Adrenal gland (tissue), 12 donors: ENCODE data around the gene CERS4. TPM values are rescaled to one million over a fixed set of nuclear protein-coding genes. Genes with fewer than 3 reads are reported as not detected.

Source experiments
- DNase-seq, 7 donors: peaks; one replicate each; pipeline ENCODE4 v3.0.0-alpha.2; 2019 to 2020
- H3K27ac ChIP-seq, 5 donors: fragments of 200-600 bp; sonication (generic) in 4 of 5; 1 replicate in 3 of 5; 2 replicates in 2 of 5; pipeline versions ENCODE4 v1.5.1 to v1.8.0; 2016 to 2020; ENCODE audit warnings: mild to moderate bottlenecking in 1 of 5
- H3K27me3 ChIP-seq: fragments of 200-600 bp; 2 replicates; pipeline ENCODE4 v1.8.0; 2021
- H3K36me3 ChIP-seq, 2 donors: fragments of 200-600 bp; replicated peaks in 1 of 2; 1 replicate in 1 of 2; 2 replicates in 1 of 2; pipeline versions ENCODE4 v1.5.1 to v1.8.0; 2018 to 2022
- H3K4me1 ChIP-seq, 2 donors: fragments of 200-600 bp; replicated peaks in 1 of 2; 1 replicate in 1 of 2; 2 replicates in 1 of 2; pipeline versions ENCODE4 v1.5.1 to v1.8.0; 2018 to 2021
- H3K4me3 ChIP-seq, 4 donors: fragments of 200-600 bp; sonication (generic) in 3 of 4; one replicate each; pipeline ENCODE4 v1.5.1; 2016 to 2018
- H3K9me3 ChIP-seq, 3 donors: fragments of 200-600 bp; sonication (generic) in 1 of 3; replicated peaks in 1 of 3; 1 replicate in 2 of 3; 2 replicates in 1 of 3; pipeline versions ENCODE4 v1.5.1 to v1.8.0; 2016 to 2021
- CTCF ChIP-seq, 6 experiments: fragments of 450-650 bp in 4 of 6; fragments of 200-600 bp in 2 of 6; sonication (generic) in 1 of 6; IDR thresholded peaks; 1 replicate in 5 of 6; 2 replicates in 1 of 6; pipeline versions ENCODE4 v1.5.1 to v1.8.0; 2016 to 2021; ENCODE audit warnings: antibody characterized with exemption in 6 of 6, mild to moderate bottlenecking in 2 of 6, moderate library complexity in 1 of 6
- POLR2A ChIP-seq, 2 donors: fragments of 450-650 bp; IDR thresholded peaks; one replicate each; pipeline ENCODE4 v1.6.1; 2017; ENCODE audit warnings: antibody characterized with exemption in 2 of 2, mild to moderate bottlenecking in 2 of 2, moderate library complexity in 1 of 2
- WGBS, 4 donors: extraction: QIAGEN DNeasy Blood & Tissue Kit in 2 of 4; methylation state at CpG; one replicate each; pipeline versions ENCODE4 v1.1.5 to v1.1.7; 2013 to 2017; 5-methylcytosine and 5-hydroxymethylcytosine counted together
- intact Hi-C, 2 donors: fragments of 100-400 bp; cut with DNase I; formaldehyde crosslinking; loops; one replicate each; pipeline versions ENCODE4 v1.14.1 to v1.15.0; 2022 to 2023
- polyA plus RNA-seq, 3 donors: library from polyadenylated mRNA; stranded (reverse); fragments of 200-250 nt in 2 of 3; fragments of 350-450 nt in 1 of 3; fragmentation: Illumina TruSeq in 1 of 3; extraction: RNeasy Lipid Tissue Mini Kit (QIAGEN cat#74804) in 1 of 3; gene quantifications; one replicate each; pipeline ENCODE4 v1.2.3, GENCODE V29; 2013 to 2014
- total RNA-seq, 9 donors: library from RNA; depleted of rRNA in 4 of 9; stranded (reverse); fragments of >200 nt in 4 of 9; fragments of 120-200 nt in 1 of 9; fragmentation: NEBNext Ultra II Directional in 1 of 9; extraction: Animal tissue kit (Norgen Biotek cat#: 25700) in 1 of 9; gene quantifications; one replicate each; pipeline versions ENCODE4 v1.1.0 to v1.2.4, GENCODE V29; 2013 to 2023
- donor health status: healthy with polysubstance abuse.
- donor health status: Bipolar disorder and iron deficiency.
- donor health status: DM: yes; HTN: yes; CAD: no.
- donor health status: DM: no; HTN: no; CAD: no.
- donor health status: DM: no; HTN: no; CAD: no.
- donor health status: DM: yes; HTN: yes; CAD: no.

The CERS4 gene
- total and polyA plus RNA-seq, 12 donors, result 5.5 to 64.4 (median 30.2) TPM

DNA sequence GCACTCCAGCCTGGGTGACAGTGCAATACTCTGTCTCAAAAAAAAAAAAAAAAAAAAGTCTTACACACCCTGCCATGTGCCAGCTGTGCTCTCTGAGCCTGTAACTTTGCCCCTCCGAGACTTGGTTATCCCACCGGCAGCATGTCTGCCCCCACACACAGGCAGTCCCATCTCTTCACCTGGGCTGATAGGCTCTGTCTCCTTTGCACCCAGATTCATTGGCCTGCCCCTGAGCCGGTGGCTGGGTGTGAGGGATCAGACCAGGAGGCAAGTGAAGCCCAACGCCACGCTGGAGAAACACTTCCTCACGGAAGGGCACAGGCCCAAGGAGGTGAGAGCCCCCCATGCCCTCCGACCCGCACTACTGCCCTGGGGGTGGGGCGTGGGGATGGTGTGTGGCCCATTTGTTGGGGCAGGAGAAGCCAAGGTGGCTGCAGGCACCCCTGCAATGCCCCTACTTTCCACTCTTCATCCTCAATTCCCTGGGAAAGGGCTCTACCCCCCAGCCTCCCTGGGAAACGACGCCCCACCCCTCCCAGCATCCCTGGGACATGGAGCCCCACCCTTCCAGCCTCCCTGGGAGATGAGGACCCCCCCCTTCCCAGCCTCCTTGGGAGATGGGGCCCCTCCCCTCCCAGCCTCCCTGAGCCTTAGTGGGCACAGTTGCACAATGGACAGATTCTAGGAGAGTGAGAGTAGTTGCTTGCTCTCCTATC is 45.3 kb downstream of the CERS4 start:
- Histone ChIP-seq H3K4me1 (no peaks in the 10 kb centered on the region), H3K27me3 (no peaks in the 10 kb centered on the region), H3K27ac (no peak overlapping the region), H3K36me3 (peaks cover 0 to 18% of the 10 kb centered on the region in 2 donors), H3K4me3 (no peak overlapping the region), H3K9me3 (no peaks in the 10 kb centered on the region)
- no peak for DNase-seq
- TF ChIP-seq CTCF (IDR thresholded peaks at IDR 0.05) (no peak), POLR2A (IDR thresholded peaks at IDR 0.05) (no peak)
- intact Hi-C loops, result loop anchor here (2.0 to 10.0 kb wide), 4 partner anchors 96 to 310 kb away; partner anchors contain the start of gene TIMM44 (in 1 of the 2)
- 82 to 94% (median 87%) methylated on average over 7 to 11 of the region's 11 CpGs for WGBS, 4 donors

DNA sequence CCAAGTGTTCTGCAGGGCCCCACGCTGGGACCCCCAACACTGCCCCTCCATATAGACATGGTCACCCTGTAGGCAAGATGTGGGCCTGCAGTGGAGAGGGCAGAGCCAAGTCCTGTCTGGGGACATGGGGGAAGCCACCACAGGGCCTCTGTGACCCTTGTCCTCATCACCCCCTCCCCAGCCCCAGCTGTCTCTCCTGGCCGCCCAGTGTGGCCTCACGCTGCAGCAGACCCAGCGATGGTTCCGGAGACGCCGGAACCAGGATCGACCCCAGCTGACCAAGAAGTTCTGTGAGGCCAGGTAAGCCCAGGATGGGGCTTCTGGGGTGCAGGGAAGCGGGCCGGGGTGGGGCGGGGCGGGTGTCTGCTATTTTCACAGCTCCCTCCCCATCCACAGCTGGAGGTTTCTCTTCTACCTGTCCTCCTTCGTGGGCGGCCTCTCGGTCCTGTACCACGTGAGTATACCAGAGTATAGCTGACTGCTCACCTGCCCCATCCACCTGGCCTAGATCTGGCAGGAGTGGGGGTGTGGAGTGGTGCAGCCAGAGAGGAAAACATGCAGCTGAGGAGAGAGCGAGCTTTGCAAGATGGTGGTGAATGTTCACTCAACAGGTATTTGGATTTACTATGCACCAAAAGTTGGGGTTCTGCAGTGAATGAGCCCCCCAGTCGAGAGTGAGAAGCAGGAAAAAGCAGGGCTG is 46.4 kb downstream of the CERS4 start:
- no peaks in the 10 kb centered on the region for H3K9me3 ChIP-seq
- no peak overlapping the region for H3K27ac ChIP-seq
- 82 to 93% (median 90%) methylated on average over 9 to 18 of the region's 18 CpGs for WGBS, 4 donors
- no peaks in the 10 kb centered on the region for H3K27me3 ChIP-seq
- intact Hi-C loops, result loop anchor here (2.0 to 10.0 kb wide), 4 partner anchors 97 to 311 kb away; partner anchors contain the start of gene TIMM44 (in 1 of the 2)
- no peaks in the 10 kb centered on the region for H3K4me1 ChIP-seq
- peaks cover 0 to 18% of the 10 kb centered on the region in 2 donors for H3K36me3 ChIP-seq
- TF ChIP-seq CTCF (IDR thresholded peaks at IDR 0.05) (no peak), POLR2A (IDR thresholded peaks at IDR 0.05) (no peak)
- H3K4me3 ChIP-seq, result no peak overlapping the region
- no peak for DNase-seq

DNA sequence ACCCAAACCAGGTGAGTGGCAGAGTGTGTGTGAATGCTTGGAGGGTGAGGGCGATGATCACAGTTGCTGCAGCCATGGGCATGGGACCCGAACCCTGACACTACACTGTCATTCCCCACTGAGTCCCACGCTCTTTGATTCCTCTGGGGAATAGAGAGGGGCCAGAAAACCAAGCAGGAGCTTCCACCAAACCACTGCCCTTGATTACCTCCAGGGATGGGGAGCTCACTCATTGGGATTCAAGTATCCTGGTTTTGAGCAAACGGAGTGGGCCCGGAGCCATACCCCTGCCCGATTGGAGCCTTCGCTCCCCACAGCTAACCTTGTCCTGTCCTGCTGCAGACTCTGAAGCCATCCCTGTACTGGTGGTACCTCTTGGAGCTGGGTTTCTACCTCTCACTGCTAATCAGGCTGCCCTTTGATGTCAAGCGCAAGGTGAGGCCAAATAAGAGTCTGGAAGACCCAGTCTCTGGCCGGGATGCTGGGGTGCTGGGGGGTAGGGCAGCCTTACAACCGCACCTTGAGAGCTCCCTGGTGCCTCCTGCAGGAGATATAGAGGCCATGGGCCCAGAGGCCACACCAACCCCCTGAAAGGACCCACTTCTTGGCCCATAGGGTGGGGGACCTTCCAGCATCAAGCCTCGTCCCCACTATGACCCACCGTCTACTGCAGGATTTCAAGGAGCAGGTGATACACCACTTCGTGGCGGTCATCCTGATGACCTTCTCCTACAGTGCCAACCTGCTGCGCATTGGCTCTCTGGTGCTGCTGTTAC is 47.3 kb downstream of the CERS4 start:
- 93 to 95% (median 94%) methylated on average over 12 to 15 of the region's 15 CpGs for WGBS, 4 donors
- Histone ChIP-seq H3K27ac (no peak overlapping the region), H3K36me3 (peaks cover 0 to 18% of the 10 kb centered on the region in 2 donors), H3K27me3 (no peaks in the 10 kb centered on the region), H3K9me3 (no peaks in the 10 kb centered on the region), H3K4me1 (no peaks in the 10 kb centered on the region), H3K4me3 (no peak overlapping the region)
- TF ChIP-seq CTCF (IDR thresholded peaks at IDR 0.05), result no peak
- TF ChIP-seq POLR2A (IDR thresholded peaks at IDR 0.05), result no peak
- intact Hi-C loops, result loop anchor here (5.0 to 10.0 kb wide), 3 partner anchors 99 to 312 kb away; partner anchors contain the start of gene TIMM44 (in 1 of the 2)
- DNase-seq, result no peak

DNA sequence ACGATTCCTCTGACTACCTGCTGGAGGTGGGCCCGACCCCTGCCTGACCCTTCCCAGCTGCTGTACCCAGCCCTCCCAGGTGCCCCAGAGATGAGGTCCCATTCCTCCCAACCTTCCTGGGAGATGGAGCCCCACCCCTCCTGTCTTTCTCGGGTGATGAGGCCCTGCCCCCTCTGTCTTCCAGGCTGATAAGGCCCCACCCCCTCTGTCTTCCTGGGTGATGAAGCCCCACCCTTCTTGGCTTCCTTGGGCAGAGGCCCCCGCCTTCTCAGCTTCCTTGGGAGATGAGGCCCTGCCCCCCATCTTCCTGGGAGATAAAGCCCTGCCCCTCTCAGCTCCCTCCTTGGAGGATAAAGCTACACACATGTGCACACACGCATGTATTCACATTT is 47.9 kb downstream of the CERS4 start:
- Histone ChIP-seq H3K4me1 (no peaks in the 10 kb centered on the region), H3K36me3 (peaks cover 0 to 18% of the 10 kb centered on the region in 2 donors), H3K27me3 (no peaks in the 10 kb centered on the region), H3K4me3 (no peak overlapping the region), H3K9me3 (no peaks in the 10 kb centered on the region), H3K27ac (no peak overlapping the region)
- TF ChIP-seq POLR2A (IDR thresholded peaks at IDR 0.05), result no peak
- no peak for TF ChIP-seq CTCF (IDR thresholded peaks at IDR 0.05)
- intact Hi-C loops, result loop anchor here (5.0 to 10.0 kb wide), 3 partner anchors 100 to 312 kb away; partner anchors contain the start of gene TIMM44 (in 1 of the 2)
- DNase-seq, result no peak
- 49 to 88% (median 75%) methylated on average over 5 of the region's 5 CpGs for WGBS, 4 donors
